Thoracic aorta (tissue), 2 donors: ENCODE measurements around the gene PDGFC. TPM values are rescaled to one million over a fixed set of nuclear protein-coding genes. Genes with fewer than 3 reads are reported as not detected.

Source experiments
- ATAC-seq: fragments of 150-250 bp; one replicate; pipeline ENCODE4 v1.8.0; 2017; ENCODE audit warnings: low read depth; ENCODE audit not compliant: insufficient number of reproducible peaks, low FRiP score
- DNase-seq: peaks from one replicate; pipeline ENCODE4 v3.0.0-alpha.2; 2020; ENCODE audit warnings: low spot score
- H3K27ac ChIP-seq, 2 donors: fragments of 200-600 bp; sonication (generic); 1 replicate in 1 of 2; 2 replicates in 1 of 2; pipeline ENCODE4 v1.5.1; 2016; ENCODE audit warnings: mild to moderate bottlenecking in 2 of 2, moderate library complexity in 2 of 2
- H3K27me3 ChIP-seq: fragments of 200-600 bp; sonication (generic); replicated peaks from 2 replicates; pipeline ENCODE4 v1.6.0; 2016; ENCODE audit warnings: mild to moderate bottlenecking; ENCODE audit not compliant: insufficient read depth
- H3K36me3 ChIP-seq: fragments of 200-600 bp; sonication (generic); one replicate; pipeline ENCODE4 v1.5.1; 2016
- H3K4me1 ChIP-seq, 2 donors: fragments of 200-600 bp; sonication (generic); 1 replicate in 1 of 2; 2 replicates in 1 of 2; pipeline versions ENCODE4 v1.5.1 to v1.6.0; 2016; ENCODE audit warnings: low read depth in 2 of 2, mild to moderate bottlenecking in 1 of 2; ENCODE audit not compliant: control insufficient read depth in 1 of 2
- H3K4me3 ChIP-seq: fragments of 200-600 bp; sonication (generic); 2 replicates; pipeline ENCODE4 v1.5.1; 2016; ENCODE audit warnings: mild to moderate bottlenecking
- H3K9me3 ChIP-seq: fragments of 200-600 bp; sonication (generic); 2 replicates; pipeline ENCODE4 v1.5.1; 2016
- CTCF ChIP-seq: fragments of 200-600 bp; sonication (generic); IDR thresholded peaks from one replicate; pipeline ENCODE4 v1.5.1; 2019; ENCODE audit warnings: antibody characterized with exemption
- total RNA-seq, 2 donors: library from RNA; depleted of rRNA; stranded (reverse); fragments of >200 nt; gene quantifications; one replicate each; pipeline versions ENCODE4 v1.1.0 to v1.2.3, GENCODE V29; 2016

Gene PDGFC
- total RNA-seq, 2 donors from 2014 or later = 31.4 to 32.8 TPM

DNA sequence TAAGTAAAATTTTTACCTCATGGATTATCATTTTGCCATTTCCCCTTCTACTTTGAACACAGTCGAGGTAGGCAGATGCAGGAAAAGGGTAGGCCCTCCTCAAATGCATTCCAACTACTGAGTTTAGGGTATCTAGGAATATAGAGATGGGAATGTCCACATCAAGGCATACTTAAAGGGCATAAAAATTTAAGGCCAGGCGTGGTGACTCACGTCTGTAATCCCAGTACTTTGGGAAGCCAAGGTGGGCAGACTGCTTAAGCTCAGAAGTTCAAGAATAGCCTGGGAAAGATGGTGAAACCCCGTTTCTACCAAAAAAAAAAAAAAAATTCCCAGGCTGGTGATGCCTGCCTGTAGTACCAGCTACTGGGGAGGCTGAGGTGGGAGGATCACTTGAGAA lies 146.5 kb downstream of the PDGFC start:
- DNase-seq (no peak), ATAC-seq (no peak)
- H3K27ac ChIP-seq = no peak overlapping the region
- H3K36me3 ChIP-seq = no peaks in the 10 kb centered on the region
- H3K4me1 ChIP-seq = peaks cover 20 to 30% of the 10 kb centered on the region in 2 donors
- H3K9me3 ChIP-seq = no peaks in the 10 kb centered on the region
- no peak overlapping the region for H3K4me3 ChIP-seq
- no peaks in the 10 kb centered on the region for H3K27me3 ChIP-seq
- TF ChIP-seq CTCF = no peak

DNA sequence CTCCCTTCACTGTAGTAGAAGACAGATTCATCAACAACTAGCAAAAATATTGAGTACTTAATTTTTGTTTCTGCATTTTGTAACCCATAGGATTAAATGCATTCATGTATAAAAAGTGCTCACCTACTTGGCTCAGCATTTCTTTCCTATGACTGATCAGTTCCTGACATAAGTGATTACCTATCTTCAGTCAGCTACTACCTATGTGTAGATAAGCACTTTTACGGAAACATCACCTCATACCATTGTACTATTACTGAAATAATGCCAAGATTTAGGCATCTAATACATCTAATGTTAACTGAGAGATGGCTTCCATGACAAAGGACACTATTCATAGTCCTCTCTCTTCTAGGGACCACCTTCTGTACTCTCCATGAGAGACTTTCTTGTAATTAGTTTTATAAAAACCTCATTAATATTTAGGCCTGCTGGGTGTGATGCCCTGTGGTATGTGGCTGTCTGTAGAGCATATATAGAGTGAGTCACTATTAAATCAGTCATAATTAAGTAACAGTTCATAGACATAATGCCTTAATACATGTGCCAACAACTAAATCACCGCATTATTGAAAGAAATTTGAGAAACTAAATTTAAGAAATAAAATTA lies 147.0 kb downstream of the PDGFC start:
- no peak for TF ChIP-seq CTCF
- Histone ChIP-seq H3K27ac (no peak overlapping the region), H3K36me3 (no peaks in the 10 kb centered on the region), H3K27me3 (no peaks in the 10 kb centered on the region), H3K9me3 (no peaks in the 10 kb centered on the region), H3K4me1 (peaks cover 15 to 26% of the 10 kb centered on the region in 2 donors), H3K4me3 (no peak overlapping the region)
- DNase-seq (no peak), ATAC-seq (no peak)

DNA sequence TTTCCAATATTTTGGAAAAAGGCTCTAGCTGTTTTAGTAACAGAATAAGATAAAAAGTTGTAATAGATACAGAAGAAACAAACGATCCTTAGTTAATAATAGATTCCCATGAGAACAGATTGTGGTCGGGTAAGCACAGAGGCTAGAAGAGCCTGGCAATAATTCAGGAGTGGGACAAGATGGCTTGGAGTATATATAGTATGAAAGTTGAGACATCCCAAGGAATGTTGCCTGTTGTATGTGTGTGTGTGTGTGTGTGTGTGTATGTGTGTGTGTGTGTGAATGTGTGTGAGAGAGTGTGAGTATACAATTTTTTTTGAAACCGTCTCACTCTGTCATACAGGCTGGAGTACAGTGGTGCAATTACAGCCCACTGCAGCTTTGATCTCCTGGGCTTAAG lies 150.7 kb downstream of the PDGFC start:
- Histone ChIP-seq H3K4me1 (peaks cover 0 to 6% of the 10 kb centered on the region in 2 donors), H3K27ac (no peak overlapping the region), H3K27me3 (no peaks in the 10 kb centered on the region), H3K9me3 (no peaks in the 10 kb centered on the region), H3K36me3 (no peaks in the 10 kb centered on the region), H3K4me3 (no peak overlapping the region)
- DNase-seq (no peak), ATAC-seq (no peak)
- TF ChIP-seq CTCF = no peak

DNA sequence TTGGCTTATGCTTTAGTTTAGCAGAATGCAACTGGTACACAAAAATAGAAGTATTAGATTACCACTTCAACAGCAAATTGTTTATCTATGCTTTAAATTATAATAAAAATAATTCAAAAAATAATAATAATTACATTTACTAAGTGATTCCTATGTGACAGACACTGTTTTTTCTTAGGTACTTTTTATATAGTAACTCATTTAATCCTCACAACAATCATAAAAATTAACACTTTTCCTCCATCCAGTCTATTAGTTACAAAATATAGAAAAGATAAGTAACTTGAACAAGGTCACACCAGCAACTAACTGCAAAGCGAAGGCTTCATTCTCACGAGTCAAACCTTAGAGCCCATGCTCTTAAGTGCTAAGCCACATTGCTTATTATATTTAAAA lies 155.2 kb downstream of the PDGFC start:
- no peak for TF ChIP-seq CTCF
- ATAC-seq (no peak), DNase-seq (no peak)
- no peaks in the 10 kb centered on the region for H3K36me3 ChIP-seq
- H3K4me3 ChIP-seq = no peak overlapping the region
- no peak overlapping the region for H3K27ac ChIP-seq
- no peaks in the 10 kb centered on the region for H3K9me3 ChIP-seq
- H3K4me1 ChIP-seq = peaks cover 0 to 10% of the 10 kb centered on the region in 2 donors
- H3K27me3 ChIP-seq = no peaks in the 10 kb centered on the region

DNA sequence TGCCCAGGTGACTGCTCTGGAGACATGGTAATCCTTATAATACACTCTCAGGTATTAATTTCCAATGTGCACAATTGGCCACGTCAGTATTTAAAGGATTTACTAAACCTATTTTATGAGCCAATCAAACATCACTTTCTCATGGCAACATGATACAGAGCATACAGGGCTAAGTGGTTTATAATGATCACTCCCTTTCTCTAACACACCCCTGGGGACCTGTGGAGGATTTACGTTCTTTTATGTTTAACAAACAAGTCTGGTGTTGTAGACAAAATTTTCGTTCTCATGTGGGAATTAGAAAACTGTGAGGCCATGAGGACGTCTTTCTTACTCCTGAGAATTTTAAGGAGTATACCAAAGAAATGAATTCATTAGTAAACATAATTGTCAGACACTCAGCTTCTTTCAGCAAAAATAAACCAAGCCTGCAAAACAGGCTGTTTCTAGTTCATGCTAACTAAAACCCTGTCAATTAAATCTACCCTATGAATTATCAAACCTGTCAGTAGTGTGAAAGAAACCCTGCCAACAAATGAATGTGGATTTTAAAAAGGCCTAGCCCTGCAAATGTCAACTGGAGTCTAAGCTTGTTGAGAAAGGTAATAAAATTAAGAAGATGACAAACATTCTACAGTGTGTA lies 155.8 kb downstream of the PDGFC start:
- Histone ChIP-seq H3K27ac (no peak overlapping the region), H3K9me3 (no peaks in the 10 kb centered on the region), H3K4me3 (no peak overlapping the region), H3K4me1 (peaks cover 0 to 10% of the 10 kb centered on the region in 2 donors), H3K36me3 (no peaks in the 10 kb centered on the region), H3K27me3 (no peaks in the 10 kb centered on the region)
- DNase-seq (no peak), ATAC-seq (no peak)
- no peak for TF ChIP-seq CTCF
